Brain microvascular endothelial cell (primary cell): ENCODE results near the gene POU2F1.

Experiments used
- DNase-seq: peaks from one replicate; pipeline ENCODE4 v3.0.0-alpha.2; 2020
- H3K27ac ChIP-seq: fragments of 250-450 bp; sonication (Bioruptor Pico); 2 replicates; pipeline ENCODE4 v1.5.1; 2020; ENCODE audit warnings: mild to moderate bottlenecking, moderate library complexity
- H3K27me3 ChIP-seq: fragments of 250-450 bp; sonication (Bioruptor Pico); replicated peaks from 2 replicates; pipeline ENCODE4 v1.5.1; 2020; ENCODE audit warnings: mild to moderate bottlenecking
- H3K36me3 ChIP-seq: fragments of 250-450 bp; sonication (Bioruptor Pico); replicated peaks from 2 replicates; pipeline ENCODE4 v1.5.1; 2020; ENCODE audit warnings: mild to moderate bottlenecking
- H3K4me3 ChIP-seq: 2 replicates; pipeline ENCODE4 v1.5.1; 2011; ENCODE audit warnings: low read depth, mild to moderate bottlenecking, control low read depth, low read length, moderate library complexity
- in situ Hi-C: cut with HindIII; loops from 2 replicates; pipeline ENCODE4 v1.10.0; 2017; ENCODE audit warnings: low sequenced_read_pairs, low pct_ligation_motif_present
- TF ChIP-seq, protein P1 (sequence below): IDR thresholded peaks from 2 replicates; pipeline ENCODE4 v1.5.1; 2011; ENCODE audit warnings: low read depth, mild to moderate bottlenecking, moderate library complexity, low read length, control low read depth, inconsistent platforms; ENCODE audit errors: missing control alignments

Gene POU2F1

DNA sequence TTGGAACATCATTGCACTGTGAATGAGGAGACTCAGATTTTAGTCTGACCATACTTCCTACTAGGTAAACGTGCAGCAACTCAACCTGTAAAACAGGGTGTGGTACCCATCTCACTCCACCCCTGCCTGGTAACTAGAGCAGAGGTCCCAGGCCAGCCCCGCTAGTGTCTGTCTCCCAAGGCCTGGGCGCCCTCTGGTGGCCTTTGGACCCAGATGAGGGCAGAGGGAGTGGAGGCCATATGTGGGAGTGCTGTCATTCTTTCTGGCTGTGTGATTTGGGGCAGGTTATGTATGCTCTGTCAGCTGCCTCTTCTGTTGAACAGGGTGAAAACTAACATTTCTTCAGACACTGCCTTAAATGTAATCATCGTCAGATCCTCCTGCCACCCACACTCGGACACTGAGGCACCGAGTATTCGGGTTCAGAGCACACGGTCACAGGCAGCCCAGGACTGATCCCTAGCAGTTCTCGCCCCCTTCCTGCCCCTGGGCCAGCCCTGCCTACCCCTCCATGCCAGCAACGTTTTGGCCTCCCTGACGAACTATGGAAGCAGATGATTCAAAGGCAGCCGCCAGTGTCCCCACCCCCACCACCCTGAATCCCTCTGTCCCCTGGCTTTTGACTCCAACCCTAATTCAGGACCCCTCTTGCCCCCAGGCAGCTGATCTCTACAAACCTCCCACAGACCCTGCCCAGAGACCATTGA is 221.6 kb downstream of the POU2F1 start:
- TF ChIP-seq, protein P1, sequence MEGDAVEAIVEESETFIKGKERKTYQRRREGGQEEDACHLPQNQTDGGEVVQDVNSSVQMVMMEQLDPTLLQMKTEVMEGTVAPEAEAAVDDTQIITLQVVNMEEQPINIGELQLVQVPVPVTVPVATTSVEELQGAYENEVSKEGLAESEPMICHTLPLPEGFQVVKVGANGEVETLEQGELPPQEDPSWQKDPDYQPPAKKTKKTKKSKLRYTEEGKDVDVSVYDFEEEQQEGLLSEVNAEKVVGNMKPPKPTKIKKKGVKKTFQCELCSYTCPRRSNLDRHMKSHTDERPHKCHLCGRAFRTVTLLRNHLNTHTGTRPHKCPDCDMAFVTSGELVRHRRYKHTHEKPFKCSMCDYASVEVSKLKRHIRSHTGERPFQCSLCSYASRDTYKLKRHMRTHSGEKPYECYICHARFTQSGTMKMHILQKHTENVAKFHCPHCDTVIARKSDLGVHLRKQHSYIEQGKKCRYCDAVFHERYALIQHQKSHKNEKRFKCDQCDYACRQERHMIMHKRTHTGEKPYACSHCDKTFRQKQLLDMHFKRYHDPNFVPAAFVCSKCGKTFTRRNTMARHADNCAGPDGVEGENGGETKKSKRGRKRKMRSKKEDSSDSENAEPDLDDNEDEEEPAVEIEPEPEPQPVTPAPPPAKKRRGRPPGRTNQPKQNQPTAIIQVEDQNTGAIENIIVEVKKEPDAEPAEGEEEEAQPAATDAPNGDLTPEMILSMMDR, result peak; percentile 90
- H3K27ac ChIP-seq, result no peak overlapping the region
- DNase-seq, result peak; percentile 59
- in situ Hi-C loops, result no loop called here
- H3K4me3 ChIP-seq, result no peak overlapping the region
- H3K27me3 ChIP-seq, result no peaks in the 10 kb centered on the region
- no peaks in the 10 kb centered on the region for H3K36me3 ChIP-seq

DNA sequence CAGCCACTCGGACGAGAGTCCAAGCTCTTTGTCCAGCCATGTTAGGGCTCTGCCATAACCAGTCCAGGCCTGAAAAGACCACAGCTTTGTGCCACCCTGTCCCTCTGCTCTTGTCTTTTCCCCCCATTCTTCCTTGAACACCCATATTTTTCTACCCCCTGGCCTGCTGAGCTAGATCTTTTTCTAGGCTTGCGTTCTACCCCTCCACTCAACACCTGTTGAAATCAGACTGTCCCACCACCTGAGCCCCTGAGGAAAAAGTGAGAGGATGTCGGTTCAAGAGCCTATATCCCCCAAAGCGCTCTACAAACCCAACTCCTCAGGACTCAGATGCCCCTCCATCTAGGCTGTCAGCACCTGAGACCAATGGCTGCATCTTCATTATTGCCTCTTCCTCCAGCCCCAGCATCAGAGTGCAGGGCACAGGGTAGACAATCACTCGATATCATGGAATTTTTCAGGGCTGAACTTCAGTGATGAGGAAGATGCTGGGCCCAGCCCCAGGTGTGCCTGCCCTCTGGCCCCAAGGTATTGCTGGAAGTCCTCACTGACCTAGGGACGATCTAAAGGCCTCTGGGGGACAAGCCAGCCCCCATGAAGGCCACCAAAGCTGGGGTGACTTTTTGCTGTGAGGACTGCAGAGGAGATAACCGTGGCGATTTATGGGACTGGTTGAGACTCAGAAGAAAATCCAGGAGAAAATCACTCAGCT is 222.3 kb downstream of the POU2F1 start:
- H3K36me3 ChIP-seq, result no peaks in the 10 kb centered on the region
- no peak for DNase-seq
- in situ Hi-C loops, result no loop called here
- no peak overlapping the region for H3K27ac ChIP-seq
- TF ChIP-seq, protein P1, result no peak
- H3K4me3 ChIP-seq, result no peak overlapping the region
- H3K27me3 ChIP-seq, result no peaks in the 10 kb centered on the region

DNA sequence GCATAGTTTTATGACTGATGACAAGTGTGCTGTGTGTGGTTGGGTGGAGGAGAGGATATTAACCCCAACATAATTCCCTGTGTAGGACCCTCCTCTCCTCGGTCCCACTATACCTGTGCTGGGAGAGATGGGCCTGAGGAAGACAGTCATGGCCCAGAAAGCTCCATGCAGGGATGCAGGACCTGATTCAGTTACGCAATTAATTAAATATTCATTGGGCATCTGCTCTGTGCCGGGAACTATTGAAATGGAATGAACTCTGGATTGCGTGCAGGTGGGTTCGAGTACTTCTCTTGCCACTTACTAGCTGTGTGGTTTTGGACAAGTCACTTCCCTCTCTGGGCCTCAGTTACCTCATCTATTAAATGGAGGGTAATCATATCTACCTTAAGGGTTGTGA is 223.1 kb downstream of the POU2F1 start:
- H3K36me3 ChIP-seq, result no peaks in the 10 kb centered on the region
- no peak for DNase-seq
- in situ Hi-C loops, result no loop called here

DNA sequence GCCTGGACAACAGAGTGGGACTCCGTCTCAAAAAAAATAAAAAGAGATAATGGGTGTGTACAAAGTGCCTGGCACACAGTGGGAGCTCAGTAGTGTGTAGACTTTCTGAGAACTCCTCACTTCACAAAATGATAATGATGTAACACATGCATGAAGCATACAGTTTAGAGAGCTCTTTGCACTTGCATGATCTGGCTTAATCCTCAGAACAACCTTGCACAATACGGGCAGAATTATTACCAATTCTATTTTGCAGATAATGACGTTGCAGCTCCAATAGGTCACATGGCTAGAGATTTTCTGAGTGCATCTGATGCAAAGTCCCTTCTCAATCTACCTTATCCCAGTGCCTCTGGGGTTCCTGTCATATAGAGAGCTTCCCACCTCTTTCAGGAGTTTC is 226.3 kb downstream of the POU2F1 start:
- Histone ChIP-seq H3K27me3 (no peaks in the 10 kb centered on the region), H3K4me3 (no peak overlapping the region), H3K27ac (no peak overlapping the region), H3K36me3 (no peaks in the 10 kb centered on the region)
- in situ Hi-C loops, result no loop called here
- no peak for DNase-seq
- TF ChIP-seq, protein P1, result no peak

More for the DNA sequence above, 223.1 kb downstream of the POU2F1 start:
- no peaks in the 10 kb centered on the region for H3K27me3 ChIP-seq
- H3K27ac ChIP-seq, result no peak overlapping the region
- no peak overlapping the region for H3K4me3 ChIP-seq
- TF ChIP-seq, protein P1, result no peak

DNA sequence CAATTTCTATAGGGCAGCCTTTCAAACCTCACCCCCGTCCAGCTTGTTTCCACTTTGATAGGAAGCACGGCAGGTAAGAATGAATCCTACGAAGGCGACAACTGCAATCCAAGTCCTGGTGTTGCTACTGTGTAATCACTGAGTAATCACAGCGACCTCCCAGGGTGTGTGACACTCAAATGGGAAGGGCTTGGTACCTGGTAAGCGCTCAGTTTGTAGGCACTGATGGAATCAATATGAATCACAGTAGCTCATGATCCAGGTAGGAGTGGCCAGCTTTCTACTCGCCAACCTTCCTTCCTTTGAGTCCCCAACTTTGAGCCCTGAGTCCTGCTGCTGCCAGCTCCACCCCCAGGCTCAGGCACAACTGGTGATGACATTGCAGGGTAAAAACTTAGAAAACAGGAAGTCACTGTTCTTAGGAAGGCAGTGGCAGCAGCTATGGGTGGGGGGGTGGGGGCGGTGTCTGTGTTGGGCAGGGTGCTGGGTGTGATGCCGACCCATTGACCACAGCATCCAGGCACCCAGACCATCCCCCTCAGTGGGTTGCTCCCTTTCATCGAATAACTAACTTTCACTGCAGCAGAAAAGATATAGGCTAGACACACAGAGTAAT is 226.9 kb downstream of the POU2F1 start:
- DNase-seq, result no peak
- TF ChIP-seq, protein P1, result no peak
- Histone ChIP-seq H3K36me3 (no peaks in the 10 kb centered on the region), H3K27me3 (no peaks in the 10 kb centered on the region), H3K27ac (no peak overlapping the region), H3K4me3 (no peak overlapping the region)
- in situ Hi-C loops, result no loop called here
